Ovary (tissue), 3 donors: ENCODE measurements around the gene ALDH2.

Source experiments
- CTCF ChIP-seq, 3 donors: fragments of 450-650 bp in 2 of 3; fragments of 200-600 bp in 1 of 3; IDR thresholded peaks; one replicate each; pipeline versions ENCODE4 v1.5.1 to v1.8.0; 2016 to 2022; ENCODE audit warnings: antibody characterized with exemption in 3 of 3, mild to moderate bottlenecking in 1 of 3
- EP300 ChIP-seq: sonication (generic); formaldehyde crosslinking; IDR thresholded peaks from one replicate; pipeline ENCODE4 v1.6.1; 2017; ENCODE audit warnings: antibody characterized with exemption
- POLR2A ChIP-seq: fragments of 450-650 bp; IDR thresholded peaks from one replicate; pipeline ENCODE4 v1.6.1; 2017; ENCODE audit warnings: antibody characterized with exemption, mild to moderate bottlenecking, moderate library complexity
- donor health status: DM: no; HTN: no; CAD: no.

GRCh38 chr12:111807232-111807631 lies 40.5 kb downstream of the ALDH2 start:
- no peak for TF ChIP-seq CTCF (IDR thresholded peaks at IDR 0.05)
- no peak for TF ChIP-seq POLR2A
- no peak for TF ChIP-seq EP300
